Fibroblast of gingiva (primary cell): Measurements from ENCODE around the gene CEP20.
A peak's percentile ranks its signal among the peaks of the same experiment; 100 is the strongest.
"Not testable (repeated sequence)": the region's sequence is repeated elsewhere in the genome, so short reads cannot be mapped to it uniquely, and the experiment has no call there.

Source experiments
- DNase-seq: peaks from one replicate; pipeline ENCODE4 v3.0.0-alpha.2; 2011; ENCODE audit warnings: low read depth

The CEP20 gene

GRCh38 chr16:15857724-15858560 lies 30.5 kb downstream of the CEP20 start:
- DNase-seq: peak; percentile 8

- no peak for DNase-seq
Measured at GRCh38 chr16:15856901-15857698, 31.3 kb downstream of the CEP20 start, which contains the start of gene MYH11. MYH11 (minus strand) TSS chr16:15857028; CDS start chr16:15838252, 18,776 bp downstream.

DNA sequence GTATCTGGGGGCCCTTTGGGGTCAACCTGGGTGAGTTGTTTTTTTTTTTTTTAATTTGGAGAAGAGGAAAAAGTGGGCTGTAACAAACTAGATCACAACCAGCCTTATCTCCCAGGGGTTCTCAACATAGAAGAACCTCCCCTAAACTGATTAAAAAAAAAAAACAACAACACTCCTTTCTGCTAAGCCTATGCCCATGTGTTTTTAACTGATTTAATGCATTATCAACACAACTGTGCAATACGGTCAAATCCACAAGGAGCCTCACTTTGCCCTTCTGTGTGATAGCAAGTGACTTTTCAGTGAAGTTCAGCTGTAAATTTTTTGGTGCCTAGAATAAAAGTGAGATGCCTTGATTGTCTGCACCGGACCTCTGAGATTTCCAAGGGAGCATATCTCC lies 32.2 kb downstream of the CEP20 start:
- DNase-seq: no peak

- no peak for DNase-seq
Measured at GRCh38 chr16:15855704-15856003, 32.7 kb downstream of the CEP20 start.

- no peak for DNase-seq
Measured at GRCh38 chr16:15854906-15855703, 33.3 kb downstream of the CEP20 start.

GRCh38 chr16:15854061-15854460 lies 34.3 kb downstream of the CEP20 start:
- no peak for DNase-seq

DNA sequence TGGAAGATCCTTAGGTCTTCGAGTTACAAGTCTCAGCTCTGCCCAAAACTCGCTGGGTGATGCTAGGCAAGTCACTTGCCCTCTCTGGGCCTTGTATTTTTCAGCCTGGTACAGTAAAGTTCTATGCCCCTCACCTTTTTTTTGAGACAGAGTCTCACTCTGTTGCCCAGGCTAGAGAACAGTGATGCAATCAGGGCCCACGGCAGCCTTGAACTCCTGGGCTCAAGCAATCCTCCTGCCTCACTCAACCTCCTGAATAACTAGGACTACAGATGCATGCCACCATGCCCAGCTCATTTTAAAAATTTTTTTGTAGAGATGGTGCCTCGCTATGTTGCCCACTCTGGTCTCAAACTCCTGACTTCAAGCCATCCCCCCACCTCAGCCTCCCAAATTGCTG lies 35.4 kb downstream of the CEP20 start:
- no peak for DNase-seq

DNA sequence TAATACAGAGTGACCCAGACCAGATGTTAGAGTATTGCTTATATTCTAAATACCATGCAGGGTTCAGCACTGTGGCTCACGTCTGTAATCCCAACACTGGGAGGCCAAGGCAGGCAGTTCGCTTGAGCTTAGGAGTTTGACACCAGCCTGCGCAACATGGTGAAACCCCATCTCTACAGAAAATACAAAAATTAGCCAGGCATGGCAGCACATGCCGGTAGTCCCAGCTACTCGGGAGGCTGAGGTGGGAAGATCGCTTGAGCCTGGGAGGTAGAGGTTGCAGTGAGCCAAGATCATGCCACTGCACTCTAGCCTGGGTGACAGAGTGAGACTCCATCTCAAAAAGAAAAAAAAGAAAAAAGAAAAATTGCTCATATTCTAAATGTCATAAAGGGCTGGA lies 37.8 kb downstream of the CEP20 start:
- not testable (repeated sequence) for DNase-seq

DNA sequence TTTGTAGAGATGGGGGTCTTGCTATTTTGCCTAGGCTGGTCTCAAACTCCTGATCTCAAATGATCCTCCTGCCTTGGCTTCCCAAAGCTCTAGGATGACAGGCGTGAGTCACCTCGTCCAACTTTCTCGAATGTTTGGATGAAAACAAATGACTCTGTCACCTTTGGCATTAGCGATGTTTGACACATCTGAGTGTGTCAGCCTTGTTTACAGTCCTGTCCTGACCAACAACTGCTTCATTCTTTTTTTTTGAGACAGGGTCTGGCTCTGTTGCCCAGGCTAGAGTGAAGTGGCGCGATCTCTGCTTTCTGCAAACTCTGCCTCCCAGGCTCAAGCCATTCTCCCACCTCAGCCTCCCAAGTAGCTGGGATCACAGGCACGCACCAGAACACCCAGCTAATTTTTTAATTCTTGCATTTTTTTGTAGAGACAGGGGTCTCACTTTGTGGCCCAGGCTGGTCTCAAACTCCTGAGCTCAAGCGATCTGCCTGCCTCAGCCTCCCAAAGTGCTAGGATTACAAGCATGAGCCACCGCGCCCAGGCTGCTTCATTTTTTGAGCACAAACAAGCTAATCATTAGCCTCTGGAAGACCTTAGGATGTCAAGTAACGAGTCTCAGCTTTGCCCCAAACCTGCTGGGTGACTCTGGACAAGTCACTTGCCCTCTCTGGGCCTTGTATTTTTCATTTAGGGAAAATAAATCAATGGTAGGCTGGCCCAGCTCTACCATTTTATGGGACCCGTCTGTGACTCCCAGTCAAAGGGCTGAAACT lies 39.0 kb downstream of the CEP20 start:
- DNase-seq: no peak

DNA sequence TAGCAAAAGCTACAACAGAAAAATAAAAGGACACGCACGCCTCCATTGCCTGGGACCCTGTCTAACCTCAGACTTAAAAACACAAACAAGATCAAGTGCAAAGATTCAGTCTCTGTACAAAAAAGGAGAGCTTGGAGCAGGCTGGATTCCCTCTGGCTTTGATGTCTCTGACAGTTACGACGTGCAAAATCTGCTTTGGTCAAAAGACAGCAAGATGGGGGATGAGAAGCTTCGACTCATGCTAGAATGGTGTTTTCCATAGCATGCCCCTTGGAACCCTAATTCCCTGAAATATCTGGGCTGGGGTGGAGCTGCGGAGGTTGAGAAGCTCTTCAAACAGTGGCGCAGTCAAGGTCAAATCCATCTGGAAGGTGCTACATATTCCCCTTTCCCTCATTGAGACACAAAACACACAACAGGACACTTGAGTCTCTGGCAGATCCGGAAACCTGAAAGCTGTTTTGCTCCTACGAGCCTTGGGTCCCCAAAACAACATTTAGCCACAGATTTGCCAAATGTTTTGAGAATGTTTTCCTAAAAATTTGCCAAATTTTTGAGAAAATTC lies 40.7 kb downstream of the CEP20 start:
- no peak for DNase-seq

DNA sequence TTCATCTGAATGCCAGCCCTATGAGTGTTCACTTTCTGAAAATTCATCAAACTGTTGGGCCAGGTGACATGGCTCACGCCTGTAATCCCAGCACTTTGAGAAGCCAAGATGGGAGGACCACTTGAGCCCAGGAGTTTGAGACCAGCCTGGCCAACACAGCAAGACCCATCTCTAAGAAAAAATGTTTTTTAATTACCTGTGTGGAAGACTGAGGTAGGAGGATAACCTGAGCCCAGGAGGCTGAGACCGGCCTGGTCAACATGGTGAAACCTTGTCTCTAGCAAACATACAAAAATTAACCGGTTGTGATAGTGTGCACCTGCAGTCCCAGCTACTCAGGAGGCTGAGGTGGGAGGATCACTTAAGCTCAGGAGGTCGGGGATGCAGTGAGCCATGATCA lies 41.9 kb downstream of the CEP20 start:
- DNase-seq: no peak

DNA sequence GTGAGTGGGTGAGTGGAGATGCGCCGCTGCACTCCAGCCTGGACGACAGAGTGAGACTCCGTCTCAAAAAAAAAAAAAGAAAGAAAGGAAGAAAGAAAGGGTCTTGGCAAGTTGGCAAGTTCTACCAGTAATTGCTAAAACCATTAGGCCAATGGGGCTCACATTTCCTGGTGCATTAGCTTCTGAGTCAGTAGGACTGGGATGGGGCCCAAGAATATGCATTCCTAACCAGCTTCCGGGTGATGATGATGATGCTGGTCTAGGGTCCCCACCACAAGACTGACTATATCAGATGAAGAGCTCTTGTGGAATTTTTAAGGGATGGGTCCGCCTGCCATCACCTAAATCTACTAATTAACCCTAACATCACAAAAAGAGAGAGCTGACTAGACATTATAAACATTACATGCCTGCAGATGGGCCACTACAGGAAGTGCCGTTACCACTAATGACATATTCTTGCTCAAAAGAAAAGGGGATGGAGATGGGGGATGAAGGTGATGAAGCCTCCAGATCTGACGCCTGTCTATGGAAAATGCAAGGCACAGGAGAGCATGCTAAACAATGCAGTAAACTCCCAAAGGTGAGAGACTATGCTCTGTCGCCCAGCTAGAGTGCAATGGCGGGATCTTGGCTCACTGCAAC lies 44.6 kb downstream of the CEP20 start:
- DNase-seq: no peak

- not testable (repeated sequence) for DNase-seq
Measured at GRCh38 chr16:15839204-15839603, 49.2 kb downstream of the CEP20 start.

- no peak for DNase-seq
Measured at GRCh38 chr16:15837761-15838160, 50.6 kb downstream of the CEP20 start.

DNA sequence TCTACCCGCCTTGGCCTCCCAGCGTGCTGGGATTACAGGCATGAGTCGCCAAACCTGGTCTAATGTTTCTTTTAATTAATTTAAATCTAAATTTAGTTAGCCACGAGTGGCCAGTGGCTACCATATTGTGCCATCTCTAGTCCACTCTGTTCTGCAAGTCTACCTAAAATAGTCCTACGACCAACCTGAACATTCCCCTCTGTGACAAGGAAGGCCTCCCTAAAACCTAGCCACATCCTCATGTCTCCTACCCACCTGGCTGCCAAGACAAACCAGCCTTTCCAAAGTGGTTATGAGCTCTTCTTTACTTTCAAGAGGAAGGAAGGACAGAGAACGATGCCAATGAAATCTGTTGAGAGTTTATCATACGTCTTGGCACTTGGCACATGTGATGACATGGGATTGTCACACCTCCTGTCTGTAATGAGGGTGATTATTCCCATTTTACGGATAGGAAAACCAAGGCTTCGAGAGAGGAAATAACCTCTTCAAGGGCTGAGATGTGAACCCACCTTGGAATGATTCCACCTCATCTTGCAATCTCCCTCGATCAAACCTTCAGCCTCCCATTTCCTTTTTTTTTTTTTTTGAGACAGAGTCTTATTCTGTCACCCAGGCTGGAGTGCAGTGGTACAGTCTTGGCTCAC lies 51.3 kb downstream of the CEP20 start:
- no peak for DNase-seq

DNA sequence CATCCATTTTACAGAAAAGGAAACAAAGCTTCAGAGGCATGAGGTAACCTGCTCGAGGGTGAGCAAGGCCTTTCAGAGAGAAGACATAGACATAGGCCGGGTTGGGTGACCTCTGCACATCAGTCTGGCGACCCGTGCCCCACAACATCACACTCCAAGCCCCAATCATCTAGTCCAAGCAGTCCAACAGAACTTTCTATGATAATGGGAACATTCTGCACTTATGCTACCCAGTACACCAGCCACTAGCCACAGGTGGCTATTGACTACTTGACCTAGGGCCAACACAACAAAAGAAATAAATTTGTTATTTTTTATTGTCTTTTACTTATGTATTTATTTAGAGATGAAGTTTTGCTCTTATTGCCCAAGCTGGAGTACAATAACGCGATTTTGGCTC lies 52.3 kb downstream of the CEP20 start:
- DNase-seq: no peak

DNA sequence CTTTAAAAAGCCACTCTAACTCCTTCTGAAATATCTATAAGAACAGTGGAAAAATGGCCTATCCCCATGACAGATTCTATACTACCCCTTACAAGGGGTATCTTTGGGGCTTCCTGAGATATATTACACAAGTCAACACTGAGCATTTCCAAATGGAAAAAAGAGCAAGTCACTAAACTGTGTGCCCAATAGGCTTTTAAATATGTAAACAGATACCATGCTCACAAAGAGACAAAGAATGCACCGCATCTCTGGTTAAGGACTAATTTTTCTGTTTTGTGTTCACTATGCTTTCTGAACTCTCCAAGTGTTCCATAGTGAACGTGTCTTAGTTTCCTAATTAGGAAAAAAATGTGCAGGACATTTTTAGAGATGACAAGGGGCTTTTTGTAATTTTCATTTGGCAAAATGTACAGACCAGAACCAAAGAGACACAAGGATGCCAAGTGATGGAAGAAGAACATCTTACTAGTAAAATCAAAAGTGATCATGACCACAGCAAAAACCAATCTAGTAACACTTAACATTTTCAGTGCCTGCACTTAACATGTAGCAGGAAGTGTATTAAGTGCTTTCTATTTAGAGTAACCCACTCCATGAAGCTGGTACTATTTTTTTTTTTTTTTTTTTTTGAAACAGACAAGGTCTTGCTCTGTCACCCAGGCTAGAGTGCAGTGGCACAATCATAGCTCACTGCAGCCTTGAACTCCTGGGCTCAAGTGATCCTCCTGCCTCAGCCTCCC lies 53.1 kb downstream of the CEP20 start:
- no peak for DNase-seq

DNA sequence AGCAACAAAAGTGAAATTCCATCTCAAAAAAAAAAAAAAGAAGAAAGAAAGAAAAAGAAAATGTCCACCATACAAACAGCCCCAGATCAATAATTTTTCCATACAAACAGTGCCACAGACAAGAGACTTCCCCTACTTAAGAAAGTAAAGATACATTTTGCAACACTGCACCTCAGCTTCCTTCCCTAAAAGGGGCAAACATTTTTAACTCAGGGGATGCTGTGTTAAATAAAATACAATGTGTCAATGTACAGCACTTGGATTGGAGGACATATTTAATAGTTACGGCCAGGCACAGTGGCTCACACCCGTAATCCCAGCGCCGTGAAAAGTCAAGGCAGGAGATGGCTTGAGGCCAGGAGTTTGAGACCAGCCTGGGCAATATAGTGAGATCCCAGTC lies 53.9 kb downstream of the CEP20 start:
- no peak for DNase-seq

GRCh38 chr16:15833541-15833940 lies 54.9 kb downstream of the CEP20 start:
- DNase-seq: no peak

- no peak for DNase-seq
Measured at GRCh38 chr16:15832241-15832640, 56.2 kb downstream of the CEP20 start.
